H9 (cell line): Measurements from ENCODE around the gene GRXCR2. TPM values are rescaled to one million over a fixed set of nuclear protein-coding genes. Genes with fewer than 3 reads are reported as not detected.

Source experiments
- DNase-seq: peaks from one replicate; pipeline ENCODE4 v3.0.0-alpha.2; 2017
- H2AFZ ChIP-seq: one replicate; pipeline ENCODE4 v1.6.1; 2013; ENCODE audit warnings: mild to moderate bottlenecking, low read length, control low read depth, moderate library complexity
- H2AK5ac ChIP-seq: 2 replicates; pipeline ENCODE4 v1.6.1; 2013; ENCODE audit warnings: low read length, control low read depth, mixed read lengths; ENCODE audit not compliant: insufficient read length
- H2BK120ac ChIP-seq: one replicate; pipeline ENCODE4 v1.6.1; 2013; ENCODE audit warnings: low read depth, mild to moderate bottlenecking, low read length, control low read depth, inconsistent platforms; ENCODE audit not compliant: poor library complexity, severe bottlenecking
- H2BK12ac ChIP-seq: 2 replicates; pipeline ENCODE4 v1.6.1; 2013; ENCODE audit warnings: low read length, control low read depth, mixed read lengths, low read depth; ENCODE audit not compliant: insufficient read length
- H2BK15ac ChIP-seq: 2 replicates; pipeline ENCODE4 v1.6.1; 2013; ENCODE audit warnings: low read depth, low read length, control low read depth
- H2BK20ac ChIP-seq: one replicate; pipeline ENCODE4 v1.6.1; 2013; ENCODE audit warnings: low read depth, mild to moderate bottlenecking, low read length, control low read depth, inconsistent platforms; ENCODE audit not compliant: poor library complexity, severe bottlenecking
- H2BK5ac ChIP-seq: 2 replicates; pipeline ENCODE4 v1.6.1; 2013; ENCODE audit warnings: low read length, control low read depth, mixed read lengths; ENCODE audit not compliant: insufficient read length
- H3K14ac ChIP-seq: 2 replicates; pipeline ENCODE4 v1.6.1; 2013; ENCODE audit warnings: low read length, control low read depth; ENCODE audit not compliant: insufficient read depth
- H3K18ac ChIP-seq: 2 replicates; pipeline ENCODE4 v1.6.1; 2013; ENCODE audit warnings: low read depth, mild to moderate bottlenecking, mixed read lengths, low read length, control low read depth; ENCODE audit not compliant: insufficient read length
- H3K23ac ChIP-seq: 2 replicates; pipeline ENCODE4 v1.6.1; 2013; ENCODE audit warnings: low read length, control low read depth, mixed read lengths, low read depth; ENCODE audit not compliant: insufficient read length
- H3K23me2 ChIP-seq: 2 replicates; pipeline ENCODE4 v1.6.1; 2013; ENCODE audit warnings: low read depth, mild to moderate bottlenecking, mixed read lengths, low read length, control low read depth; ENCODE audit not compliant: insufficient read length, poor library complexity, severe bottlenecking
- H3K27ac ChIP-seq: 2 replicates; pipeline ENCODE4 v1.5.1; 2013; ENCODE audit warnings: low read length, control low read depth, mixed read lengths, low read depth; ENCODE audit not compliant: insufficient read length
- H3K27me3 ChIP-seq: 2 replicates; pipeline ENCODE4 v1.6.1; 2013; ENCODE audit warnings: low read length, control low read depth, inconsistent platforms; ENCODE audit not compliant: insufficient read depth
- H3K4ac ChIP-seq: 2 replicates; pipeline ENCODE4 v1.6.1; 2013; ENCODE audit warnings: low read depth, mild to moderate bottlenecking, control low read depth, inconsistent platforms, low read length, moderate library complexity
- H3K4me1 ChIP-seq: 2 replicates; pipeline ENCODE4 v1.6.1; 2013; ENCODE audit warnings: low read length, control low read depth, inconsistent platforms; ENCODE audit not compliant: insufficient read depth
- H3K4me2 ChIP-seq: 2 replicates; pipeline ENCODE4 v1.6.1; 2013; ENCODE audit warnings: low read length, control low read depth, mixed read lengths; ENCODE audit not compliant: insufficient read length, insufficient read depth
- H3K56ac ChIP-seq: 2 replicates; pipeline ENCODE4 v1.6.1; 2013; ENCODE audit warnings: low read depth, mild to moderate bottlenecking, mixed read lengths, low read length, control low read depth; ENCODE audit not compliant: insufficient read length
- H3K79me1 ChIP-seq: 2 replicates; pipeline ENCODE4 v1.6.1; 2013; ENCODE audit warnings: low read depth, mild to moderate bottlenecking, moderate library complexity, low read length, control low read depth, inconsistent platforms; ENCODE audit not compliant: insufficient read depth, poor library complexity, severe bottlenecking
- H3K79me2 ChIP-seq: 2 replicates; pipeline ENCODE4 v1.6.1; 2013; ENCODE audit warnings: low read length, control low read depth, inconsistent platforms; ENCODE audit not compliant: insufficient read depth
- H3K9ac ChIP-seq: 2 replicates; pipeline ENCODE4 v1.6.1; 2013; ENCODE audit warnings: low read length, control low read depth, mixed read lengths; ENCODE audit not compliant: insufficient read length; ENCODE audit errors: extremely low read depth
- H3K9me3 ChIP-seq: one replicate; pipeline ENCODE4 v1.6.1; 2013; ENCODE audit warnings: low read depth, low read length, inconsistent platforms; ENCODE audit not compliant: control insufficient read depth
- H3T11ph ChIP-seq: one replicate; pipeline ENCODE4 v1.6.1; 2013; ENCODE audit warnings: mild to moderate bottlenecking, low read length, control low read depth, inconsistent platforms
- H4K20me1 ChIP-seq: one replicate; pipeline ENCODE4 v1.6.1; 2013; ENCODE audit not compliant: control insufficient read depth, insufficient read length, insufficient read depth
- H4K5ac ChIP-seq: 2 replicates; pipeline ENCODE4 v1.6.1; 2013; ENCODE audit warnings: low read depth, mild to moderate bottlenecking, mixed read lengths, low read length, control low read depth; ENCODE audit not compliant: insufficient read length
- H4K8ac ChIP-seq: replicated peaks from 2 replicates; pipeline ENCODE4 v1.6.1; 2013; ENCODE audit warnings: low read length, control low read depth, mixed read lengths, low read depth; ENCODE audit not compliant: insufficient read length
- H4K91ac ChIP-seq: 2 replicates; pipeline ENCODE4 v1.6.1; 2013; ENCODE audit warnings: low read depth, mild to moderate bottlenecking, moderate library complexity, mixed read lengths, low read length, control low read depth; ENCODE audit not compliant: insufficient read length
- H3K27ac Mint-ChIP-seq, 3 experiments: 2 replicates in 2 of 3; 3 replicates in 1 of 3; pipeline ENCODE4 v1.8.0; 2020 to 2021; ENCODE audit warnings: mixed read lengths in 3 of 3, mild to moderate bottlenecking in 1 of 3, moderate library complexity in 1 of 3
- H3K27me3 Mint-ChIP-seq: 2 replicates; pipeline ENCODE4 v1.8.0; 2021; ENCODE audit warnings: low read depth, mild to moderate bottlenecking, moderate library complexity, mixed read lengths
- H3K36me3 Mint-ChIP-seq, 3 experiments: 2 replicates in 2 of 3; 3 replicates in 1 of 3; pipeline ENCODE4 v1.8.0; 2020 to 2021; ENCODE audit warnings: low read depth in 3 of 3, mixed read lengths in 3 of 3; ENCODE audit not compliant: insufficient read depth in 1 of 3
- H3K4me1 Mint-ChIP-seq, 2 experiments: 2 replicates each; pipeline ENCODE4 v1.8.0; 2020; ENCODE audit warnings: mixed read lengths in 2 of 2
- H3K4me3 Mint-ChIP-seq, 2 experiments: 2 replicates in 1 of 2; 3 replicates in 1 of 2; pipeline ENCODE4 v1.8.0; 2020 to 2021; ENCODE audit warnings: mild to moderate bottlenecking in 2 of 2, mixed read lengths in 2 of 2, moderate library complexity in 1 of 2
- H3K9me3 Mint-ChIP-seq, 2 experiments: 2 replicates in 1 of 2; 3 replicates in 1 of 2; pipeline ENCODE4 v1.8.0; 2020; ENCODE audit warnings: mild to moderate bottlenecking in 2 of 2, mixed read lengths in 2 of 2, moderate library complexity in 1 of 2
- CTCF ChIP-seq: fragments of 200-600 bp; sonication (generic); conservative IDR thresholded peaks from 3 replicates; pipeline ENCODE4 v1.8.0; 2021; ENCODE audit warnings: antibody characterized with exemption, mild to moderate bottlenecking
- WGBS: extraction: QIAGEN DNeasy Blood & Tissue Kit; methylation state at CpG from one replicate; pipeline ENCODE4 v1.1.7; 2013; ENCODE audit warnings: missing lambda C conversion rate, low lambda C conversion rate, mixed read lengths; ENCODE audit not compliant: insufficient read length; ENCODE audit errors: extremely low coverage; 5-methylcytosine and 5-hydroxymethylcytosine counted together
- total RNA-seq: library from RNA; stranded (reverse); gene quantifications from 2 replicates; pipeline ENCODE4 v1.2.1, GENCODE V29; 2021

GRXCR2 gene
- total RNA-seq, 1 experiment from 2014 or later: not detected

GRCh38 chr5:145855763-145856267, 17.0 kb downstream of the GRXCR2 start:
- Histone ChIP-seq H3K9me3 (no peaks in the 10 kb centered on the region), H3T11ph (no peak overlapping the region), H4K20me1 (no peaks in the 10 kb centered on the region), H3K14ac (peak overlapping the region; percentile 55; the same call in 1 of the 2 replicates), H3K4me1 (peaks cover 5% of the 10 kb centered on the region; the same call in 1 of the 2 replicates), H2AFZ (peak overlapping the region; percentile 1), H2BK12ac (no peak overlapping the region), H3K27ac (no peak overlapping the region), H2BK5ac (no peak overlapping the region), H3K79me1 (no peaks in the 10 kb centered on the region), H3K4me2 (peak overlapping the region; percentile 75), H2BK120ac (no peak overlapping the region), H4K8ac (no peak overlapping the region), H2BK15ac (no peak overlapping the region), H3K56ac (no peak overlapping the region), H3K9ac (peak overlapping the region; percentile 33), H3K23me2 (peaks cover 4% of the 10 kb centered on the region), H2BK20ac (no peak overlapping the region), H2AK5ac (no peak overlapping the region), H3K79me2 (no peaks in the 10 kb centered on the region), H3K27me3 (no peaks in the 10 kb centered on the region), H4K91ac (no peak overlapping the region), H3K23ac (no peak overlapping the region), H3K18ac (peak overlapping the region; percentile 74), H3K4ac (no peak overlapping the region), H4K5ac (no peak overlapping the region)
- Mint-ChIP-seq H3K27me3 (peaks cover 1% of the 10 kb centered on the region; the same call in 1 of the 2 replicates), H3K4me3 (peak overlapping the region; percentile 71 to 77), H3K36me3 (no peaks in the 10 kb centered on the region), H3K27ac (peak overlapping the region; percentile 58 to 86 (median 59)), H3K4me1 (peaks cover 15 to 18% of the 10 kb centered on the region in 2 experiments), H3K9me3 (no peaks in the 10 kb centered on the region; a peak in 1 of 5 replicates)
- TF ChIP-seq CTCF: no peak
- DNase-seq: no peak
- WGBS: no CpG with 5 or more reads among the region's 4 CpGs
